GM23338 (cell line): Measurements from ENCODE around the gene PLIN4. TPM values are rescaled to one million over a fixed set of nuclear protein-coding genes. Genes with fewer than 3 reads are reported as not detected.

Experiments
- ATAC-seq: fragments of 200-7000 bp; cut with Tn5 transposase; 3 replicates; pipeline ENCODE4 v1.9.1; 2020
- DNase-seq: peaks from one replicate; pipeline ENCODE4 v3.0.0-alpha.2; 2015; ENCODE audit warnings: low spot score
- H2AFZ ChIP-seq: fragments of 200-600 bp; sonication (generic); 2 replicates; pipeline ENCODE4 v1.8.0; 2016; ENCODE audit warnings: antibody characterized with exemption, mild to moderate bottlenecking, moderate library complexity
- H3F3A ChIP-seq: fragments of 200-600 bp; sonication (generic); replicated peaks from 2 replicates; pipeline ENCODE4 v1.8.0; 2017; ENCODE audit warnings: antibody characterized with exemption, mixed run types, low read depth
- H3K27ac ChIP-seq: fragments of 200-600 bp; sonication (generic); 2 replicates; pipeline ENCODE4 v1.6.1; 2016; ENCODE audit warnings: low read depth
- H3K27me3 ChIP-seq: fragments of 200-600 bp; sonication (generic); 2 replicates; pipeline ENCODE4 v1.8.0; 2016; ENCODE audit warnings: mild to moderate bottlenecking, mixed run types, moderate library complexity; ENCODE audit not compliant: insufficient read depth
- H3K36me3 ChIP-seq: fragments of 200-600 bp; sonication (generic); 2 replicates; pipeline ENCODE4 v1.8.0; 2016; ENCODE audit warnings: mild to moderate bottlenecking; ENCODE audit not compliant: insufficient read depth
- H3K4me1 ChIP-seq: fragments of 200-600 bp; sonication (generic); 2 replicates; pipeline ENCODE4 v1.8.0; 2016; ENCODE audit warnings: mild to moderate bottlenecking, moderate library complexity; ENCODE audit not compliant: insufficient read depth
- H3K4me2 ChIP-seq: fragments of 200-600 bp; sonication (generic); 2 replicates; pipeline ENCODE4 v1.7.1; 2017; ENCODE audit warnings: mixed run types
- H3K4me3 ChIP-seq: fragments of 200-600 bp; sonication (generic); 2 replicates; pipeline ENCODE4 v1.6.1; 2016; ENCODE audit warnings: mixed run types
- H3K79me2 ChIP-seq: fragments of 200-600 bp; sonication (generic); replicated peaks from 2 replicates; pipeline ENCODE4 v1.8.0; 2017; ENCODE audit warnings: mild to moderate bottlenecking; ENCODE audit not compliant: insufficient read depth
- H3K9me2 ChIP-seq: fragments of 200-600 bp; sonication (generic); 2 replicates; pipeline ENCODE4 v1.8.0; 2017; ENCODE audit not compliant: insufficient read depth
- H4K20me1 ChIP-seq: fragments of 200-600 bp; sonication (generic); replicated peaks from 2 replicates; pipeline ENCODE4 v1.8.0; 2017; ENCODE audit warnings: mild to moderate bottlenecking; ENCODE audit not compliant: insufficient read depth
- H3K27ac Mint-ChIP-seq: 2 replicates; pipeline ENCODE4 v1.8.0; 2020; ENCODE audit warnings: inconsistent platforms, mild to moderate bottlenecking, moderate library complexity, mixed read lengths
- H3K27me3 Mint-ChIP-seq: 3 replicates; pipeline ENCODE4 v1.8.0; 2022; ENCODE audit warnings: low read depth, mild to moderate bottlenecking, moderate library complexity, mixed read lengths, inconsistent platforms; ENCODE audit not compliant: insufficient read depth, poor library complexity
- H3K36me3 Mint-ChIP-seq: 3 replicates; pipeline ENCODE4 v1.8.0; 2021; ENCODE audit warnings: low read depth, mild to moderate bottlenecking, inconsistent platforms, moderate library complexity, mixed read lengths
- H3K4me1 Mint-ChIP-seq: 3 replicates; pipeline ENCODE4 v1.8.0; 2020; ENCODE audit warnings: mild to moderate bottlenecking, inconsistent platforms, mixed read lengths
- H3K4me3 Mint-ChIP-seq: 3 replicates; pipeline ENCODE4 v1.8.0; 2021; ENCODE audit warnings: moderate library complexity, mild to moderate bottlenecking, inconsistent platforms, mixed read lengths
- H3K9me3 Mint-ChIP-seq: 3 replicates; pipeline ENCODE4 v1.8.0; 2020; ENCODE audit warnings: moderate library complexity, mild to moderate bottlenecking, inconsistent platforms, mixed read lengths
- EZH2phosphoT487 ChIP-seq: fragments of 200-600 bp; sonication (generic); IDR thresholded peaks from one replicate; pipeline ENCODE4 v1.8.1; 2018; ENCODE audit warnings: antibody characterized with exemption; ENCODE audit not compliant: unreplicated experiment
- NANOG ChIP-seq: IDR thresholded peaks from 2 replicates; pipeline ENCODE4 v1.6.1; 2016; ENCODE audit warnings: antibody characterized with exemption, borderline replicate concordance
- POLR2AphosphoS5 ChIP-seq: IDR thresholded peaks from 2 replicates; pipeline ENCODE4 v1.6.1; 2016; ENCODE audit warnings: antibody characterized with exemption, low read depth
- STAT1 ChIP-seq: IDR thresholded peaks from one replicate; pipeline ENCODE4 v1.6.1; 2016; ENCODE audit warnings: antibody characterized with exemption; ENCODE audit not compliant: unreplicated experiment
- ZNF114 ChIP-seq: fragments of 250-450 bp; sonication (Bioruptor Pico); IDR thresholded peaks from 2 replicates; pipeline ENCODE4 v1.5.0; 2020; ENCODE audit warnings: mild to moderate bottlenecking, moderate library complexity
- polyA plus RNA-seq: library from polyadenylated mRNA; unstranded; fragments of >200 nt; fragmentation: Nextera tagmentation; extraction: Ambion mirVana; gene quantifications from 2 replicates; pipeline ENCODE4 v1.2.1, GENCODE V29; 2016
- total RNA-seq: library from RNA; depleted of rRNA; stranded (reverse); fragments of >200 nt; shearing (Covaris generic); gene quantifications from 2 replicates; pipeline ENCODE4 v1.2.3, GENCODE V29; 2014
- TF ChIP-seq, protein P1 (sequence below): IDR thresholded peaks from 2 replicates; pipeline ENCODE4 v1.6.1; 2016; ENCODE audit warnings: antibody characterized with exemption
- TF ChIP-seq, protein P2 (sequence below): IDR thresholded peaks from one replicate; pipeline ENCODE4 v1.6.1; 2018; ENCODE audit warnings: antibody characterized with exemption; ENCODE audit not compliant: unreplicated experiment
- TF ChIP-seq, protein P3 (sequence below): fragments of 250-450 bp; sonication (Bioruptor Pico); IDR thresholded peaks from 2 replicates; pipeline ENCODE4 v1.5.0; 2020; ENCODE audit warnings: mild to moderate bottlenecking, moderate library complexity

The PLIN4 gene
- total and polyA plus RNA-seq, 2 experiments from 2014 or later, result 0.19 to 0.59 TPM

DNA sequence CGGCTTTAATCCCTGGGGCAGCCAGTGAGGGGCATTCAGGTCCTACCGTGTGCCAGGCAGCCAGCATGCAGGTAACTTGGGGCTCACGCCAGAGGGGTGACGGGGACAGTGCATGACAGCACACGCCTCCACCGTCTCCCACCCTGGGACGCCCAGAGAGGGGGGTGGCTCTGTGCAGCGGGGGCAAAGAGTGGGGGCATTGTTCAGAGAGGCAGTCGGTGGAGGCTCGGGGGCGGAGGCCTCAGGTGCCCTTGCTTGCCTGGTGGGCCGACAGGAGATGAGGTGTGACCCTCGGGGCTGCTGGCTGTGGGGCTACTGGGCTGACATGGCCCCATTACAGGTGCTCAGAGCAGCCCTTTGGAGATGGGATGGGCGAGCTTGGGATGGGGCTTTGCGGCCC, 18.4 kb downstream of the PLIN4 start:
- Histone ChIP-seq H3K79me2 (no peaks in the 10 kb centered on the region), H3K4me1 (no peaks in the 10 kb centered on the region), H3K27ac (no peak overlapping the region), H3K9me2 (no peaks in the 10 kb centered on the region), H3K4me2 (no peak overlapping the region), H3K27me3 (no peaks in the 10 kb centered on the region), H4K20me1 (no peaks in the 10 kb centered on the region; the same call in 1 of the 2 replicates), H3K36me3 (peaks cover 7% of the 10 kb centered on the region; the same call in 1 of the 2 replicates), H2AFZ (no peak overlapping the region), H3K4me3 (no peak overlapping the region), H3F3A (no peaks in the 10 kb centered on the region)
- H3K27ac Mint-ChIP-seq, result no peak overlapping the region
- no peaks in the 10 kb centered on the region for H3K4me1 Mint-ChIP-seq
- DNase-seq (no peak), ATAC-seq (no peak)
- peaks cover 9% of the 10 kb centered on the region for H3K27me3 Mint-ChIP-seq
- no peaks in the 10 kb centered on the region for H3K9me3 Mint-ChIP-seq
- TF ChIP-seq EZH2phosphoT487, result no peak
- TF ChIP-seq, protein P1, sequence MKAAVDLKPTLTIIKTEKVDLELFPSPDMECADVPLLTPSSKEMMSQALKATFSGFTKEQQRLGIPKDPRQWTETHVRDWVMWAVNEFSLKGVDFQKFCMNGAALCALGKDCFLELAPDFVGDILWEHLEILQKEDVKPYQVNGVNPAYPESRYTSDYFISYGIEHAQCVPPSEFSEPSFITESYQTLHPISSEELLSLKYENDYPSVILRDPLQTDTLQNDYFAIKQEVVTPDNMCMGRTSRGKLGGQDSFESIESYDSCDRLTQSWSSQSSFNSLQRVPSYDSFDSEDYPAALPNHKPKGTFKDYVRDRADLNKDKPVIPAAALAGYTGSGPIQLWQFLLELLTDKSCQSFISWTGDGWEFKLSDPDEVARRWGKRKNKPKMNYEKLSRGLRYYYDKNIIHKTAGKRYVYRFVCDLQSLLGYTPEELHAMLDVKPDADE, result no peak
- no peak for TF ChIP-seq ZNF114 (CRISPR knock-in tag)
- TF ChIP-seq, protein P2, sequence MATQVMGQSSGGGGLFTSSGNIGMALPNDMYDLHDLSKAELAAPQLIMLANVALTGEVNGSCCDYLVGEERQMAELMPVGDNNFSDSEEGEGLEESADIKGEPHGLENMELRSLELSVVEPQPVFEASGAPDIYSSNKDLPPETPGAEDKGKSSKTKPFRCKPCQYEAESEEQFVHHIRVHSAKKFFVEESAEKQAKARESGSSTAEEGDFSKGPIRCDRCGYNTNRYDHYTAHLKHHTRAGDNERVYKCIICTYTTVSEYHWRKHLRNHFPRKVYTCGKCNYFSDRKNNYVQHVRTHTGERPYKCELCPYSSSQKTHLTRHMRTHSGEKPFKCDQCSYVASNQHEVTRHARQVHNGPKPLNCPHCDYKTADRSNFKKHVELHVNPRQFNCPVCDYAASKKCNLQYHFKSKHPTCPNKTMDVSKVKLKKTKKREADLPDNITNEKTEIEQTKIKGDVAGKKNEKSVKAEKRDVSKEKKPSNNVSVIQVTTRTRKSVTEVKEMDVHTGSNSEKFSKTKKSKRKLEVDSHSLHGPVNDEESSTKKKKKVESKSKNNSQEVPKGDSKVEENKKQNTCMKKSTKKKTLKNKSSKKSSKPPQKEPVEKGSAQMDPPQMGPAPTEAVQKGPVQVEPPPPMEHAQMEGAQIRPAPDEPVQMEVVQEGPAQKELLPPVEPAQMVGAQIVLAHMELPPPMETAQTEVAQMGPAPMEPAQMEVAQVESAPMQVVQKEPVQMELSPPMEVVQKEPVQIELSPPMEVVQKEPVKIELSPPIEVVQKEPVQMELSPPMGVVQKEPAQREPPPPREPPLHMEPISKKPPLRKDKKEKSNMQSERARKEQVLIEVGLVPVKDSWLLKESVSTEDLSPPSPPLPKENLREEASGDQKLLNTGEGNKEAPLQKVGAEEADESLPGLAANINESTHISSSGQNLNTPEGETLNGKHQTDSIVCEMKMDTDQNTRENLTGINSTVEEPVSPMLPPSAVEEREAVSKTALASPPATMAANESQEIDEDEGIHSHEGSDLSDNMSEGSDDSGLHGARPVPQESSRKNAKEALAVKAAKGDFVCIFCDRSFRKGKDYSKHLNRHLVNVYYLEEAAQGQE, result no peak
- TF ChIP-seq POLR2AphosphoS5, result no peak
- no peak for TF ChIP-seq NANOG
- no peak for TF ChIP-seq STAT1
- TF ChIP-seq, protein P3, sequence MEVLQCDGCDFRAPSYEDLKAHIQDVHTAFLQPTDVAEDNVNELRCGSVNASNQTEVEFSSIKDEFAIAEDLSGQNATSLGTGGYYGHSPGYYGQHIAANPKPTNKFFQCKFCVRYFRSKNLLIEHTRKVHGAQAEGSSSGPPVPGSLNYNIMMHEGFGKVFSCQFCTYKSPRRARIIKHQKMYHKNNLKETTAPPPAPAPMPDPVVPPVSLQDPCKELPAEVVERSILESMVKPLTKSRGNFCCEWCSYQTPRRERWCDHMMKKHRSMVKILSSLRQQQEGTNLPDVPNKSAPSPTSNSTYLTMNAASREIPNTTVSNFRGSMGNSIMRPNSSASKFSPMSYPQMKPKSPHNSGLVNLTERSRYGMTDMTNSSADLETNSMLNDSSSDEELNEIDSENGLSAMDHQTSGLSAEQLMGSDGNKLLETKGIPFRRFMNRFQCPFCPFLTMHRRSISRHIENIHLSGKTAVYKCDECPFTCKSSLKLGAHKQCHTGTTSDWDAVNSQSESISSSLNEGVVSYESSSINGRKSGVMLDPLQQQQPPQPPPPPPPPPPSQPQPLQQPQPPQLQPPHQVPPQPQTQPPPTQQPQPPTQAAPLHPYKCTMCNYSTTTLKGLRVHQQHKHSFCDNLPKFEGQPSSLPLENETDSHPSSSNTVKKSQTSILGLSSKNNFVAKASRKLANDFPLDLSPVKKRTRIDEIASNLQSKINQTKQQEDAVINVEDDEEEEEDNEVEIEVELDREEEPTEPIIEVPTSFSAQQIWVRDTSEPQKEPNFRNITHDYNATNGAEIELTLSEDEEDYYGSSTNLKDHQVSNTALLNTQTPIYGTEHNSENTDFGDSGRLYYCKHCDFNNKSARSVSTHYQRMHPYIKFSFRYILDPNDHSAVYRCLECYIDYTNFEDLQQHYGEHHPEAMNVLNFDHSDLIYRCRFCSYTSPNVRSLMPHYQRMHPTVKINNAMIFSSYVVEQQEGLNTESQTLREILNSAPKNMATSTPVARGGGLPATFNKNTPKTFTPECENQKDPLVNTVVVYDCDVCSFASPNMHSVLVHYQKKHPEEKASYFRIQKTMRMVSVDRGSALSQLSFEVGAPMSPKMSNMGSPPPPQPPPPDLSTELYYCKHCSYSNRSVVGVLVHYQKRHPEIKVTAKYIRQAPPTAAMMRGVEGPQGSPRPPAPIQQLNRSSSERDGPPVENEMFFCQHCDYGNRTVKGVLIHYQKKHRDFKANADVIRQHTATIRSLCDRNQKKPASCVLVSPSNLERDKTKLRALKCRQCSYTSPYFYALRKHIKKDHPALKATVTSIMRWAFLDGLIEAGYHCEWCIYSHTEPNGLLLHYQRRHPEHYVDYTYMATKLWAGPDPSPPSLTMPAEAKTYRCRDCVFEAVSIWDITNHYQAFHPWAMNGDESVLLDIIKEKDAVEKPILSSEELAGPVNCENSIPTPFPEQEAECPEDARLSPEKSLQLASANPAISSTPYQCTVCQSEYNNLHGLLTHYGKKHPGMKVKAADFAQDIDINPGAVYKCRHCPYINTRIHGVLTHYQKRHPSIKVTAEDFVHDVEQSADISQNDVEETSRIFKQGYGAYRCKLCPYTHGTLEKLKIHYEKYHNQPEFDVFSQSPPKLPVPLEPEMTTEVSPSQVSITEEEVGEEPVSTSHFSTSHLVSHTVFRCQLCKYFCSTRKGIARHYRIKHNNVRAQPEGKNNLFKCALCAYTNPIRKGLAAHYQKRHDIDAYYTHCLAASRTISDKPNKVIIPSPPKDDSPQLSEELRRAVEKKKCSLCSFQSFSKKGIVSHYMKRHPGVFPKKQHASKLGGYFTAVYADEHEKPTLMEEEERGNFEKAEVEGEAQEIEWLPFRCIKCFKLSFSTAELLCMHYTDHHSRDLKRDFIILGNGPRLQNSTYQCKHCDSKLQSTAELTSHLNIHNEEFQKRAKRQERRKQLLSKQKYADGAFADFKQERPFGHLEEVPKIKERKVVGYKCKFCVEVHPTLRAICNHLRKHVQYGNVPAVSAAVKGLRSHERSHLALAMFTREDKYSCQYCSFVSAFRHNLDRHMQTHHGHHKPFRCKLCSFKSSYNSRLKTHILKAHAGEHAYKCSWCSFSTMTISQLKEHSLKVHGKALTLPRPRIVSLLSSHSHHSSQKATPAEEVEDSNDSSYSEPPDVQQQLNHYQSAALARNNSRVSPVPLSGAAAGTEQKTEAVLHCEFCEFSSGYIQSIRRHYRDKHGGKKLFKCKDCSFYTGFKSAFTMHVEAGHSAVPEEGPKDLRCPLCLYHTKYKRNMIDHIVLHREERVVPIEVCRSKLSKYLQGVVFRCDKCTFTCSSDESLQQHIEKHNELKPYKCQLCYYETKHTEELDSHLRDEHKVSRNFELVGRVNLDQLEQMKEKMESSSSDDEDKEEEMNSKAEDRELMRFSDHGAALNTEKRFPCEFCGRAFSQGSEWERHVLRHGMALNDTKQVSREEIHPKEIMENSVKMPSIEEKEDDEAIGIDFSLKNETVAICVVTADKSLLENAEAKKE (CRISPR knock-in tag), result no peak
- peaks cover 26% of the 10 kb centered on the region for H3K36me3 Mint-ChIP-seq
- H3K4me3 Mint-ChIP-seq, result no peak overlapping the region
